GM12878 (cell line): Measurements from ENCODE around the gene ASS1. TPM values are rescaled to one million over a fixed set of nuclear protein-coding genes. Genes with fewer than 3 reads are reported as not detected.

ENCODE experiments used
- ATAC-seq: fragments of 200-7000 bp; cut with Tn5 transposase; 3 replicates; pipeline ENCODE4 v1.9.1; 2020; ENCODE audit warnings: mild to moderate bottlenecking, moderate library complexity
- BruUV-seq: library from RNA; stranded (reverse); fragments of 400-500 nt; replicated peaks from 2 replicates; lab custom pipeline; 2021; lab: Mats Ljungman, UMichigan
- CTCF ChIA-PET: fragments of 300-600 bp; sonication (Branson Sonifier 250); formaldehyde crosslinking; extraction: SDS; loops from one replicate; lab custom pipeline; 2021; ENCODE audit warnings: inconsistent platforms; lab: Yijun Ruan, JAX
- POLR2A ChIA-PET: fragments of 350-600 bp; formaldehyde crosslinking; extraction: SDS; loops from one replicate; lab custom pipeline; 2021; ENCODE audit warnings: inconsistent platforms; lab: Charles Lee
- RAD21 ChIA-PET: fragments of 300-600 bp; sonication (Branson Sonifier 250); formaldehyde crosslinking; loops from one replicate; lab custom pipeline; 2023; ENCODE audit warnings: antibody characterized with exemption; ENCODE audit not compliant: unreplicated experiment; lab: Charles Lee
- SMC1A ChIA-PET: fragments of 300-600 bp; sonication (Branson Sonifier 250); formaldehyde crosslinking; loops from one replicate; lab custom pipeline; 2023; ENCODE audit not compliant: unreplicated experiment, uncharacterized antibody; lab: Charles Lee
- DNase-seq: peaks from one replicate; pipeline ENCODE4 v3.0.0-alpha.2; 2011; ENCODE audit warnings: low read depth, low spot score
- FAIRE-seq: peaks from 3 replicates; lab custom pipeline; 2011; peaks lifted over from hg19 to GRCh38; lab: Jason Lieb, UNC
- H2AFZ ChIP-seq: 2 replicates; pipeline ENCODE4 v1.6.0; 2011; ENCODE audit warnings: low read depth, low read length, control low read depth; ENCODE audit not compliant: control insufficient read depth
- H3K27ac ChIP-seq: 2 replicates; pipeline ENCODE4 v1.5.1; 2011; ENCODE audit warnings: control low read depth; ENCODE audit not compliant: control insufficient read depth, insufficient read depth
- H3K27me3 ChIP-seq, 2 experiments: replicated peaks in 1 of 2; 2 replicates each; pipeline versions ENCODE4 v1.6.0 to v1.6.1; 2011; ENCODE audit warnings: low read length in 1 of 2; ENCODE audit not compliant: control insufficient read depth in 2 of 2, insufficient read depth in 2 of 2
- H3K36me3 ChIP-seq, 2 experiments: 2 replicates each; pipeline ENCODE4 v1.5.1; 2011; ENCODE audit warnings: low read length in 1 of 2; ENCODE audit not compliant: control insufficient read depth in 2 of 2, insufficient read depth in 2 of 2
- H3K4me1 ChIP-seq: 2 replicates; pipeline ENCODE4 v1.6.1; 2011; ENCODE audit warnings: mild to moderate bottlenecking, low read length, moderate library complexity, mixed read lengths; ENCODE audit not compliant: control insufficient read depth, insufficient read depth
- H3K4me2 ChIP-seq: 2 replicates; pipeline ENCODE4 v1.6.0; 2011; ENCODE audit warnings: control low read depth; ENCODE audit not compliant: control insufficient read depth, insufficient read depth
- H3K4me3 ChIP-seq: fragments of 200-600 bp; sonication (generic); 2 replicates; pipeline ENCODE4 v1.5.1; 2016
- H3K79me2 ChIP-seq: 2 replicates; pipeline ENCODE4 v1.6.0; 2011; ENCODE audit warnings: low read length; ENCODE audit not compliant: control insufficient read depth, insufficient read depth
- H3K9ac ChIP-seq: 2 replicates; pipeline ENCODE4 v1.8.0; 2011; ENCODE audit warnings: low read length, control low read depth, mixed read lengths; ENCODE audit not compliant: control insufficient read depth, insufficient read depth
- H3K9me3 ChIP-seq: replicated peaks from 3 replicates; pipeline ENCODE4 v1.5.1; 2011; ENCODE audit warnings: mild to moderate bottlenecking, low read length; ENCODE audit not compliant: control insufficient read depth, insufficient read depth
- H4K20me1 ChIP-seq: 2 replicates; pipeline ENCODE4 v1.6.0; 2011; ENCODE audit not compliant: control insufficient read depth, insufficient read depth
- ASH2L ChIP-seq: fragments of 300-600, 200-600 bp; sonication (generic); IDR thresholded peaks from 2 replicates; pipeline ENCODE4 v1.6.1; 2017; ENCODE audit warnings: low read depth, mild to moderate bottlenecking, borderline replicate concordance
- ATF3 ChIP-seq: IDR thresholded peaks from 2 replicates; pipeline ENCODE4 v1.6.1; 2011; ENCODE audit warnings: low read depth, mild to moderate bottlenecking, low read length, moderate library complexity, borderline replicate concordance; ENCODE audit errors: extremely low read depth
- BMI1 ChIP-seq: fragments of 450-650 bp; IDR thresholded peaks from 2 replicates; pipeline ENCODE4 v1.6.1; 2016; ENCODE audit warnings: mild to moderate bottlenecking, moderate library complexity, borderline replicate concordance
- CBX5 ChIP-seq: sonication (generic); IDR thresholded peaks from 2 replicates; pipeline ENCODE4 v1.6.1; 2016; ENCODE audit warnings: low read depth, moderate library complexity, mild to moderate bottlenecking, inconsistent platforms
- CHD1 ChIP-seq: IDR thresholded peaks from 2 replicates; pipeline ENCODE4 v1.6.1; 2012; ENCODE audit warnings: low read depth, low read length, improper control_type of control experiment
- FOXK2 ChIP-seq: fragments of 450-650 bp; IDR thresholded peaks from 2 replicates; pipeline ENCODE4 v1.6.1; 2017; ENCODE audit warnings: mild to moderate bottlenecking, moderate library complexity
- GATAD2B ChIP-seq: fragments of 450-650 bp; conservative IDR thresholded peaks from 2 replicates; pipeline ENCODE4 v1.6.1; 2017; ENCODE audit warnings: low read depth, mild to moderate bottlenecking, moderate library complexity
- IKZF1 ChIP-seq: fragments of 450-650 bp; conservative IDR thresholded peaks from 2 replicates; pipeline ENCODE4 v1.6.1; 2017; ENCODE audit warnings: antibody characterized with exemption, mild to moderate bottlenecking
- MYB ChIP-seq: fragments of 150-350 bp; IDR thresholded peaks from 2 replicates; pipeline ENCODE4 v1.6.1; 2014; ENCODE audit warnings: mild to moderate bottlenecking, low read depth, low read length, borderline replicate concordance
- POLR2AphosphoS5 ChIP-seq: IDR thresholded peaks from 2 replicates; pipeline ENCODE4 v1.6.1; 2011; ENCODE audit warnings: mild to moderate bottlenecking, low read length, inconsistent platforms
- PRDM15 ChIP-seq: fragments of 450-650 bp; formaldehyde crosslinking; IDR thresholded peaks from 2 replicates; pipeline ENCODE4 v1.4.0; 2020; ENCODE audit warnings: mild to moderate bottlenecking, moderate library complexity
- RAD51 ChIP-seq: fragments of 450-650 bp; IDR thresholded peaks from 2 replicates; pipeline ENCODE4 v1.6.1; 2016; ENCODE audit warnings: moderate library complexity, mild to moderate bottlenecking, inconsistent platforms
- SPI1 ChIP-seq: IDR thresholded peaks from 2 replicates; pipeline ENCODE4 v1.6.1; 2011; ENCODE audit warnings: low read depth, mild to moderate bottlenecking, low read length, moderate library complexity, borderline replicate concordance; ENCODE audit not compliant: insufficient read depth
- SREBF1 ChIP-seq: IDR thresholded peaks from 2 replicates; pipeline ENCODE4 v1.6.1; 2012; ENCODE audit warnings: mild to moderate bottlenecking, low read length
- SREBF2 ChIP-seq: IDR thresholded peaks from 2 replicates; pipeline ENCODE4 v1.6.1; 2012; ENCODE audit warnings: mild to moderate bottlenecking, low read length
- SUZ12 ChIP-seq: fragments of 200-600 bp; sonication (generic); IDR thresholded peaks from one replicate; pipeline ENCODE4 v1.6.1; 2018; ENCODE audit warnings: antibody characterized with exemption, mild to moderate bottlenecking; ENCODE audit not compliant: unreplicated experiment
- USF2 ChIP-seq: IDR thresholded peaks from 2 replicates; pipeline ENCODE4 v1.6.1; 2011; ENCODE audit warnings: low read depth, low read length, improper control_type of control experiment, borderline replicate concordance
- WRNIP1 ChIP-seq: IDR thresholded peaks from 2 replicates; pipeline ENCODE4 v1.6.1; 2011; ENCODE audit warnings: low read depth, low read length, improper control_type of control experiment, borderline replicate concordance
- ZNF622 ChIP-seq: fragments of 450-650 bp; IDR thresholded peaks from 2 replicates; pipeline ENCODE4 v1.6.1; 2017; ENCODE audit warnings: mild to moderate bottlenecking, inconsistent platforms
- WGBS: methylation state at CpG from one replicate; pipeline ENCODE4 v1.1.6; 2016; ENCODE audit warnings: low lambda C conversion rate; ENCODE audit not compliant: insufficient replicate concordance, insufficient coverage; ENCODE audit errors: missing lambda C conversion rate; 5-methylcytosine and 5-hydroxymethylcytosine counted together
- in situ Hi-C: fragments of 300-500 bp; cut with MboI; formaldehyde crosslinking; loops from 9 replicates; pipeline ENCODE4 v1.14.3; 2018; ENCODE audit warnings: mixed read lengths
- intact Hi-C: fragments of 100-400 bp; cut with micrococcal nuclease; formaldehyde crosslinking; loops from one replicate; pipeline ENCODE4 v1.14.2; 2022; ENCODE audit not compliant: unreplicated experiment
- polyA plus RNA-seq, 11 experiments: library from polyadenylated mRNA; depleted of rRNA in 4 of 11; unstranded in 6 of 11; stranded (reverse) in 5 of 11; fragments of >200 nt; fragmentation: Nextera tagmentation in 4 of 11; fragmentation: Illumina TruSeq in 1 of 11; extraction: Ambion mirVana in 4 of 11; extraction: Trizol in 1 of 11; gene quantifications; 1 replicate in 1 of 11; 2 replicates in 10 of 11; pipeline versions ENCODE4 v1.2.1 to v1.2.3, GENCODE V29; 2011 to 2016; ENCODE audit warnings: inconsistent platforms in 2 of 11, missing spikeins in 2 of 11, low read depth in 1 of 11
- total RNA-seq, 4 experiments: library from RNA; depleted of rRNA in 3 of 4; stranded (reverse); fragments of >200 nt in 3 of 4; fragmentation: Illumina TruSeq in 1 of 4; extraction: Trizol in 1 of 4; gene quantifications; 2 replicates each; pipeline versions ENCODE4 v1.2.1 to v1.2.3, GENCODE V29; 2013 to 2021

ASS1 gene
- total and polyA plus RNA-seq, 10 of the 15 experiments (the other 5 are each of a cell fraction or from before 2014, with no cell fraction given) = 0.10 to 6.1 (median 0.28) TPM; not detected in 3

GRCh38 chr9:130438382-130438981 is 6.3 kb upstream of the ASS1 start (continued):
- no peak for TF ChIP-seq PRDM15 (CRISPR knock-in tag)
- TF ChIP-seq ATF3 = no peak
- no peak for TF ChIP-seq SPI1
- no peak for TF ChIP-seq CBX5
- no peak for TF ChIP-seq WRNIP1
- TF ChIP-seq SUZ12 = no peak
- TF ChIP-seq MYB = no peak
- no peak for TF ChIP-seq SREBF2

GRCh38 chr9:130441031-130441430 is 3.7 kb upstream of the ASS1 start:
- Histone ChIP-seq H3K79me2 (no peaks in the 10 kb centered on the region), H3K4me2 (no peak overlapping the region), H3K27me3 (no peaks in the 10 kb centered on the region; a peak in 3 of 4 replicates), H3K27ac (no peak overlapping the region), H3K4me1 (no peaks in the 10 kb centered on the region), H2AFZ (no peak overlapping the region), H3K36me3 (no peaks in the 10 kb centered on the region), H4K20me1 (no peaks in the 10 kb centered on the region), H3K9ac (no peak overlapping the region), H3K9me3 (peaks cover 3% of the 10 kb centered on the region; the same call in 2 of the 3 replicates), H3K4me3 (no peak overlapping the region)
- FAIRE-seq (no peak), ATAC-seq (no peak), DNase-seq (no peak)
- 44% methylated on average over 1 of the region's 1 CpG for WGBS
- in situ Hi-C loops = no loop called here
- ChIA-PET SMC1A (no interaction called here), RAD21 (no interaction called here), CTCF (no interaction called here), POLR2A (no interaction called here)
- intact Hi-C loops = no loop called here
- no TSS peak for BruUV-seq
- TF ChIP-seq IKZF1 = no peak
- no peak for TF ChIP-seq ZNF622
- TF ChIP-seq RAD51 = no peak
- TF ChIP-seq USF2 = no peak
- TF ChIP-seq POLR2AphosphoS5 = no peak
- no peak for TF ChIP-seq FOXK2
- TF ChIP-seq BMI1 = no peak
- TF ChIP-seq ASH2L = no peak
- TF ChIP-seq SREBF1 = no peak
- no peak for TF ChIP-seq GATAD2B
- TF ChIP-seq CHD1 = no peak
